ENCODE data around the gene RBM47.

Gene RBM47

DNA sequence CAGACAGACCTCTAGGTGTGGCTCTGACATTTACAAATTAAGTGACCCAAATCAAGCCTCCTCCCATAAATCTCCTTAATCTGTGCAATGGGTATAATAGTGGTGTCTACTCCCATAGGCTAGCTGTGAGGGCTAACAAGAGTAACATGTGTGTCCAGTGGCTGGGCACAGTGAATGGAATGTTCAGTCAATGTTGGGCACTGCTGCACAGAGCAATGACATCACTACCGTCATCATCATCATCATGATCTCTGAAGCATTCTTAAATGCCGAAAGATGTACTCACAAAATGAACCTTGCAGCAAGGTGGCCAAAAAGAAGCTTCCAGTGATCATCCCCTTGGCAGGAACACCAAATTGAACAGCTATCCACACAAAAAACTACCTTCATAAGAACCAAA lies 251.0 kb downstream of the RBM47 start:
- DNase-seq (ENCODE audit: low read depth): no peak
- H3K4me3 ChIP-seq (ENCODE audit: low read depth, low read length): no peak overlapping the region
- TF ChIP-seq, protein P1, sequence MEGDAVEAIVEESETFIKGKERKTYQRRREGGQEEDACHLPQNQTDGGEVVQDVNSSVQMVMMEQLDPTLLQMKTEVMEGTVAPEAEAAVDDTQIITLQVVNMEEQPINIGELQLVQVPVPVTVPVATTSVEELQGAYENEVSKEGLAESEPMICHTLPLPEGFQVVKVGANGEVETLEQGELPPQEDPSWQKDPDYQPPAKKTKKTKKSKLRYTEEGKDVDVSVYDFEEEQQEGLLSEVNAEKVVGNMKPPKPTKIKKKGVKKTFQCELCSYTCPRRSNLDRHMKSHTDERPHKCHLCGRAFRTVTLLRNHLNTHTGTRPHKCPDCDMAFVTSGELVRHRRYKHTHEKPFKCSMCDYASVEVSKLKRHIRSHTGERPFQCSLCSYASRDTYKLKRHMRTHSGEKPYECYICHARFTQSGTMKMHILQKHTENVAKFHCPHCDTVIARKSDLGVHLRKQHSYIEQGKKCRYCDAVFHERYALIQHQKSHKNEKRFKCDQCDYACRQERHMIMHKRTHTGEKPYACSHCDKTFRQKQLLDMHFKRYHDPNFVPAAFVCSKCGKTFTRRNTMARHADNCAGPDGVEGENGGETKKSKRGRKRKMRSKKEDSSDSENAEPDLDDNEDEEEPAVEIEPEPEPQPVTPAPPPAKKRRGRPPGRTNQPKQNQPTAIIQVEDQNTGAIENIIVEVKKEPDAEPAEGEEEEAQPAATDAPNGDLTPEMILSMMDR (IDR thresholded peaks at IDR 0.05; ENCODE audit: control insufficient read depth, extremely low read depth, insufficient read depth): no peak

DNA sequence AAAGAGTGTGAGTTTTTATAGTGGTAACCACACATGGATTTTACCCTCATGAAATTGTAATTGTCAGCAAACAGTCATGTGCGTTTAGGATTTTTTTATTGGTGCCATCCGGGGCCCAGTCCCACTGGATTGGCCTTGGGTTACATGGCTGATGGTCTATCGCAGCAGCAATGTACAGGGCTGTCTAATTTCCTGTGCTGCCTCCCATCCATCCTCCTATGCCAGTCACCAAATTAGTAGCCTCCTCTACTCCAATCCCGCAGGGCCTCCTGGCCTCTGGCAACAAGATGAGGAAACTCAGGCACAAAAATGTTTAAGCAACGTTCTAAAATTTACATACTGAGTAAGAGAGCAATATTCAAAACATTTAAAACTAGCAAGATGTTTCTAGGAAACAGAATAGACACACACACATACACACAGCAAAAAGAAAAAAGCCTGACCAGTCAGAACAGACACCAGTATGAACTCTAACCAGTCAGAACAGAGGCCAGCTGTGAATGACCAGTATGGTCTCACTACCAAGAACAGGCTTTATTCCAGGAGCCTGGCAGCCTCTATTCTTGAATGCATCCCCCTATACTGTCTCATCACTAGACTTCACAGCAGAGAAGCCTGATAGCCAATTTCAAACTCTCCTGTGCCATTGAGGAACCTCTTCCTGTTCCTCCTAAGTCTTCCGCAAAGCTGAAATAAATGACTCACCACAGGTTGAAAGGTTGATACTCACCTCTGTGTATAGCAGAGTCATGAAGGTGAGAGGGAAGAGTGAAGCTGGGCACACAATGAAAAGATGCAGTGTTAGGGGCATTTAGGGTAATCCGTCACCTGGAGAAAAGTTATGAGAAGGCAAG lies 251.9 kb downstream of the RBM47 start:
- no peak overlapping the region for H3K4me3 ChIP-seq (ENCODE audit: low read depth, low read length)
- DNase-seq (ENCODE audit: low read depth): no peak
- TF ChIP-seq, protein P1 (IDR thresholded peaks at IDR 0.05; ENCODE audit: control insufficient read depth, extremely low read depth, insufficient read depth): no peak

DNA sequence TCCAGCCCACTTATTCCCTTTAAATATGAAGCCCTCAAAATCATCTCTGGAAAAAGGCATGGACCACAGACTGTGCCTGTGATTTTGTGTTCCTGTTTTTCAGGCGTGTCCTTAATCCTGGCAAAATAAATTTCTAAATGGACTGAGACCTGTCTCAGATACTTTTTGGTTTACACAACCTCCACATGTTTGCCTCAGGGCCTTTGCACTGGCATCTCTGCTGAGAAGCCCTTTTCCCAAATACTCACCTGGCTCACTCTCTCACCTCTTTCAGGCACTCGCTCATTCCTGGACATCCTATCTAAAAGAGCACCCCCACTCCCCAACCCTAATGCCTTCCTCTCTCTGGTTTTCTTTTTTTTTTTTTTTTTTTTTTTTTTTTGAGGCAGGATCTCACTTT lies 254.0 kb downstream of the RBM47 start:
- TF ChIP-seq, protein P1 (IDR thresholded peaks at IDR 0.05; ENCODE audit: control insufficient read depth, extremely low read depth, insufficient read depth): no peak
- no peak overlapping the region for H3K4me3 ChIP-seq (ENCODE audit: low read depth, low read length)
- no peak for DNase-seq (ENCODE audit: low read depth)

DNA sequence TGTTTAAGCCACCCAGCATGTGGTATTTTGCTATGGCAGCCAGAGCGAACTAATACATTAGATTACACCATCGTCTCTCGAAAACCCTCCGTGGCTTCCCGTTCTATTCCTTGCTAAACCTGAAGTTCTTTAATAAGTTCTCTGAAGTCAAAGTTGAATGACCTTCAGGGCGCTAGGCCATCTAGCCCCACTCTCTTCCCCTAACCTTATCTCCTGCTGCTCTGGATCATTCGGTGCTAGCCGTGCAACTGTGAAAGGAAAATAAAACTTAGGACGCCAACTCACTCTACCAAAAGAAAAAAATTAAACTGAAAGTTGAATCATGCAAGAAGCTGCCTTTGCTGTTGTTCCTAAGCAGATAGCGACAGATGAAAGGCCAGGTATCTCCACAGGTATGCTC lies 254.6 kb downstream of the RBM47 start:
- DNase-seq (ENCODE audit: low read depth): no peak
- TF ChIP-seq, protein P1 (IDR thresholded peaks at IDR 0.05; ENCODE audit: control insufficient read depth, extremely low read depth, insufficient read depth): no peak
- no peak overlapping the region for H3K4me3 ChIP-seq (ENCODE audit: low read depth, low read length)

DNA sequence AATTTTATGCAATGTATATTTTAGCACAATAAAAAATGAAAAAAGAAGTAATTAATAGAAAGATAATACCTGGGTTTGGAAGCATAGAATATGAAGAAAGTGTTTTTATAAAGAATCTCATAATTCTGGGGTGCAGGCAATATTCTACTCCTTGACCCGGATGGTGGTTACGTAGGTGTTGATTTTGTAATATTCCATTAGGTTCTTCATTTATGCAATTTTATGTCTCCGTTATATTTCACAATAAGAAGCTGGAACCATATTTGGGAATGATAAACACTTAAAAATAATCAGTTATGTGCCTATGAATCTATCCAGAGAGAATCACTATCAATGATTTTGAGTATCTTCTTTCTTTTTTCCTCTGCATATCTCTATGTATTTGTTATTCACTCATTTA lies 256.0 kb downstream of the RBM47 start:
- no peak for DNase-seq (ENCODE audit: low read depth)
- TF ChIP-seq, protein P1 (IDR thresholded peaks at IDR 0.05; ENCODE audit: control insufficient read depth, extremely low read depth, insufficient read depth): no peak
- no peak overlapping the region for H3K4me3 ChIP-seq (ENCODE audit: low read depth, low read length)

All from LNCaP clone FGC (cell line).